Activated CD4-positive, alpha-beta memory T cell treated with anti-CD3 and anti-CD28 coated beads for 36 hours (primary cell): Measurements from ENCODE around the gene KCNMB2. TPM values are rescaled to one million over a fixed set of nuclear protein-coding genes. Genes with fewer than 3 reads are reported as not detected.

ENCODE experiments used
- CTCF ChIA-PET: fragments of 350-600 bp; sonication (Branson Sonifier 250); formaldehyde crosslinking; loops from one replicate; lab custom pipeline; 2021; ENCODE audit warnings: antibody characterized with exemption, inconsistent platforms; lab: Charles Lee
- POLR2A ChIA-PET: fragments of 350-600 bp; sonication (Branson Sonifier 250); formaldehyde crosslinking; loops from one replicate; lab custom pipeline; 2021; ENCODE audit warnings: antibody characterized with exemption; lab: Charles Lee
- DNase-seq: peaks from one replicate; pipeline ENCODE4 v3.0.0-alpha.2; 2020
- H3K27ac Mint-ChIP-seq: one replicate; pipeline ENCODE4 v1.8.0; 2021; ENCODE audit warnings: mixed read lengths
- H3K27me3 Mint-ChIP-seq: one replicate; pipeline ENCODE4 v1.8.0; 2021; ENCODE audit warnings: mixed read lengths
- H3K36me3 Mint-ChIP-seq: one replicate; pipeline ENCODE4 v1.8.0; 2021; ENCODE audit warnings: mixed read lengths
- H3K4me1 Mint-ChIP-seq: one replicate; pipeline ENCODE4 v1.8.0; 2021; ENCODE audit warnings: low read depth, mixed read lengths
- H3K4me3 Mint-ChIP-seq: one replicate; pipeline ENCODE4 v1.8.0; 2021; ENCODE audit warnings: mild to moderate bottlenecking, mixed read lengths
- H3K9me3 Mint-ChIP-seq: one replicate; pipeline ENCODE4 v1.8.0; 2021; ENCODE audit warnings: mixed read lengths
- intact Hi-C: fragments of 100-400 bp; cut with micrococcal nuclease; formaldehyde crosslinking; loops from one replicate; pipeline ENCODE4 v1.15.1; 2023
- total RNA-seq, 2 experiments: library from RNA; stranded (reverse); gene quantifications; one replicate each; pipeline ENCODE4 v1.2.3, GENCODE V29; 2021

Gene KCNMB2
- total RNA-seq, 2 experiments from 2014 or later, result not detected

GRCh38 chr3:178795349-178795748 lies 259.1 kb downstream of the KCNMB2 start:
- H3K27me3 Mint-ChIP-seq, result no peaks in the 10 kb centered on the region
- POLR2A ChIA-PET, result no interaction called here

GRCh38 chr3:178802259-178802658 lies 266.0 kb downstream of the KCNMB2 start:
- Mint-ChIP-seq H3K27ac (no peak overlapping the region), H3K27me3 (no peaks in the 10 kb centered on the region), H3K4me3 (no peak overlapping the region), H3K9me3 (no peaks in the 10 kb centered on the region), H3K36me3 (no peaks in the 10 kb centered on the region), H3K4me1 (no peaks in the 10 kb centered on the region)
- no peak for DNase-seq
- intact Hi-C loops, result no loop called here
- CTCF ChIA-PET, result no interaction called here
- POLR2A ChIA-PET, result no interaction called here

More at GRCh38 chr3:178795349-178795748, 259.1 kb downstream of the KCNMB2 start:
- H3K4me3 Mint-ChIP-seq, result no peak overlapping the region
- no peak overlapping the region for H3K27ac Mint-ChIP-seq
- peaks cover 1% of the 10 kb centered on the region for H3K36me3 Mint-ChIP-seq
- intact Hi-C loops, result no loop called here
- no peak for DNase-seq
- H3K4me1 Mint-ChIP-seq, result no peaks in the 10 kb centered on the region
- peaks cover 12% of the 10 kb centered on the region for H3K9me3 Mint-ChIP-seq
- CTCF ChIA-PET, result no interaction called here

- POLR2A ChIA-PET, result no interaction called here
- no peaks in the 10 kb centered on the region for H3K9me3 Mint-ChIP-seq
Observed at GRCh38 chr3:178802993-178803693, 266.9 kb downstream of the KCNMB2 start.

GRCh38 chr3:178804606-178805005 lies 268.4 kb downstream of the KCNMB2 start:
- Mint-ChIP-seq H3K27me3 (no peaks in the 10 kb centered on the region), H3K27ac (no peak overlapping the region), H3K9me3 (no peaks in the 10 kb centered on the region), H3K4me3 (no peak overlapping the region), H3K36me3 (no peaks in the 10 kb centered on the region), H3K4me1 (no peaks in the 10 kb centered on the region)
- DNase-seq, result no peak
- POLR2A ChIA-PET, result no interaction called here
- intact Hi-C loops, result no loop called here
- CTCF ChIA-PET, result no interaction called here

More at GRCh38 chr3:178802993-178803693, 266.9 kb downstream of the KCNMB2 start:
- no peak for DNase-seq
- Mint-ChIP-seq H3K27me3 (no peaks in the 10 kb centered on the region), H3K36me3 (no peaks in the 10 kb centered on the region), H3K4me3 (no peak overlapping the region), H3K27ac (no peak overlapping the region), H3K4me1 (no peaks in the 10 kb centered on the region)
- CTCF ChIA-PET, result no interaction called here
- intact Hi-C loops, result no loop called here

- intact Hi-C loops, result no loop called here
- Mint-ChIP-seq H3K4me1 (no peaks in the 10 kb centered on the region), H3K27ac (no peak overlapping the region), H3K36me3 (no peaks in the 10 kb centered on the region), H3K9me3 (no peaks in the 10 kb centered on the region), H3K27me3 (no peaks in the 10 kb centered on the region), H3K4me3 (no peak overlapping the region)
- no peak for DNase-seq
- ChIA-PET POLR2A (no interaction called here), CTCF (no interaction called here)
Observed at GRCh38 chr3:178805741-178806140, 269.5 kb downstream of the KCNMB2 start.

GRCh38 chr3:178806651-178807050 lies 270.4 kb downstream of the KCNMB2 start:
- ChIA-PET CTCF (no interaction called here), POLR2A (no interaction called here)
- Mint-ChIP-seq H3K4me3 (no peak overlapping the region), H3K27me3 (no peaks in the 10 kb centered on the region), H3K9me3 (no peaks in the 10 kb centered on the region), H3K4me1 (no peaks in the 10 kb centered on the region), H3K36me3 (no peaks in the 10 kb centered on the region), H3K27ac (no peak overlapping the region)
- no peak for DNase-seq
- intact Hi-C loops, result no loop called here

- H3K27me3 Mint-ChIP-seq, result no peaks in the 10 kb centered on the region
- no peak overlapping the region for H3K4me3 Mint-ChIP-seq
- no peaks in the 10 kb centered on the region for H3K36me3 Mint-ChIP-seq
- no peaks in the 10 kb centered on the region for H3K9me3 Mint-ChIP-seq
- intact Hi-C loops, result no loop called here
- no peaks in the 10 kb centered on the region for H3K4me1 Mint-ChIP-seq
- DNase-seq, result no peak
- H3K27ac Mint-ChIP-seq, result no peak overlapping the region
- ChIA-PET POLR2A (no interaction called here), CTCF (no interaction called here)
Observed at GRCh38 chr3:178807694-178808093, 271.5 kb downstream of the KCNMB2 start.

- no peak overlapping the region for H3K27ac Mint-ChIP-seq
- POLR2A ChIA-PET, result interaction anchor here (0.5 kb wide), 1 partner anchor 844 kb away, joined by 3 read pairs; the partner anchor contains the start of gene USP13
- no peaks in the 10 kb centered on the region for H3K27me3 Mint-ChIP-seq
- no peaks in the 10 kb centered on the region for H3K4me1 Mint-ChIP-seq
- no peak for DNase-seq
- CTCF ChIA-PET, result no interaction called here
- intact Hi-C loops, result no loop called here
- no peaks in the 10 kb centered on the region for H3K9me3 Mint-ChIP-seq
- H3K4me3 Mint-ChIP-seq, result no peak overlapping the region
- H3K36me3 Mint-ChIP-seq, result no peaks in the 10 kb centered on the region
Observed at GRCh38 chr3:178808748-178809147, 272.5 kb downstream of the KCNMB2 start.

GRCh38 chr3:178810181-178810580 lies 273.9 kb downstream of the KCNMB2 start:
- H3K27ac Mint-ChIP-seq, result no peak overlapping the region

GRCh38 chr3:178822722-178823121 lies 286.5 kb downstream of the KCNMB2 start:
- Mint-ChIP-seq H3K9me3 (no peaks in the 10 kb centered on the region), H3K27me3 (no peaks in the 10 kb centered on the region), H3K4me1 (no peaks in the 10 kb centered on the region), H3K27ac (no peak overlapping the region), H3K36me3 (no peaks in the 10 kb centered on the region), H3K4me3 (no peak overlapping the region)
- ChIA-PET CTCF (no interaction called here), POLR2A (no interaction called here)
- DNase-seq, result no peak
- intact Hi-C loops, result no loop called here

More at GRCh38 chr3:178810181-178810580, 273.9 kb downstream of the KCNMB2 start:
- intact Hi-C loops, result no loop called here
- no peak for DNase-seq
- no peaks in the 10 kb centered on the region for H3K27me3 Mint-ChIP-seq
- no peaks in the 10 kb centered on the region for H3K9me3 Mint-ChIP-seq
- no peaks in the 10 kb centered on the region for H3K4me1 Mint-ChIP-seq
- H3K4me3 Mint-ChIP-seq, result no peak overlapping the region
- ChIA-PET POLR2A (no interaction called here), CTCF (no interaction called here)
- H3K36me3 Mint-ChIP-seq, result no peaks in the 10 kb centered on the region

GRCh38 chr3:178823150-178823549 lies 286.9 kb downstream of the KCNMB2 start:
- Mint-ChIP-seq H3K36me3 (no peaks in the 10 kb centered on the region), H3K9me3 (no peaks in the 10 kb centered on the region), H3K27ac (no peak overlapping the region), H3K27me3 (no peaks in the 10 kb centered on the region), H3K4me3 (no peak overlapping the region), H3K4me1 (no peaks in the 10 kb centered on the region)
- DNase-seq, result no peak
- ChIA-PET CTCF (no interaction called here), POLR2A (no interaction called here)
- intact Hi-C loops, result no loop called here

- intact Hi-C loops, result no loop called here
- H3K36me3 Mint-ChIP-seq, result no peaks in the 10 kb centered on the region
- DNase-seq, result no peak
- H3K27ac Mint-ChIP-seq, result no peak overlapping the region
- ChIA-PET CTCF (interaction anchor here (0.7 kb wide), 1 partner anchor 443 kb away, joined by 3 read pairs; no protein-coding TSS in a partner anchor), POLR2A (no interaction called here)
- H3K4me1 Mint-ChIP-seq, result no peaks in the 10 kb centered on the region
- no peaks in the 10 kb centered on the region for H3K9me3 Mint-ChIP-seq
- H3K4me3 Mint-ChIP-seq, result no peak overlapping the region
- no peaks in the 10 kb centered on the region for H3K27me3 Mint-ChIP-seq
Observed at GRCh38 chr3:178823591-178824246, 287.5 kb downstream of the KCNMB2 start.
